Spleen (tissue), 7 donors: ENCODE measurements around the gene RNF31.
A peak's percentile ranks its signal among the peaks of the same experiment; 100 is the strongest.

ENCODE experiments used
- CTCF ChIP-seq, 11 experiments: fragments of 200-600 bp in 7 of 11; fragments of 450-650 bp in 4 of 11; sonication (generic) in 4 of 11; IDR thresholded peaks in 8 of 11; conservative IDR thresholded peaks in 3 of 11; 1 replicate in 7 of 11; 2 replicates in 4 of 11; pipeline versions ENCODE4 v1.4.0 to v1.8.0; 2016 to 2021; ENCODE audit warnings: antibody characterized with exemption in 11 of 11, inconsistent platforms in 4 of 11, mild to moderate bottlenecking in 1 of 11
- POLR2A ChIP-seq, 3 donors: fragments of 450-650 bp; IDR thresholded peaks; one replicate each; pipeline ENCODE4 v1.5.1; 2017; ENCODE audit warnings: antibody characterized with exemption in 3 of 3, mild to moderate bottlenecking in 1 of 3
- POLR2AphosphoS5 ChIP-seq, 3 donors: sonication (generic); formaldehyde crosslinking; IDR thresholded peaks; one replicate each; pipeline ENCODE4 v1.5.1; 2017; ENCODE audit warnings: antibody characterized with exemption in 3 of 3
- donor health status: DM: no; HTN: no; CAD: no; lungs with moderate emphysema.
- donor health status: DM: no; HTN: no; CAD: no.
- donor health status: DM: no; HTN: no; CAD: no.

DNA sequence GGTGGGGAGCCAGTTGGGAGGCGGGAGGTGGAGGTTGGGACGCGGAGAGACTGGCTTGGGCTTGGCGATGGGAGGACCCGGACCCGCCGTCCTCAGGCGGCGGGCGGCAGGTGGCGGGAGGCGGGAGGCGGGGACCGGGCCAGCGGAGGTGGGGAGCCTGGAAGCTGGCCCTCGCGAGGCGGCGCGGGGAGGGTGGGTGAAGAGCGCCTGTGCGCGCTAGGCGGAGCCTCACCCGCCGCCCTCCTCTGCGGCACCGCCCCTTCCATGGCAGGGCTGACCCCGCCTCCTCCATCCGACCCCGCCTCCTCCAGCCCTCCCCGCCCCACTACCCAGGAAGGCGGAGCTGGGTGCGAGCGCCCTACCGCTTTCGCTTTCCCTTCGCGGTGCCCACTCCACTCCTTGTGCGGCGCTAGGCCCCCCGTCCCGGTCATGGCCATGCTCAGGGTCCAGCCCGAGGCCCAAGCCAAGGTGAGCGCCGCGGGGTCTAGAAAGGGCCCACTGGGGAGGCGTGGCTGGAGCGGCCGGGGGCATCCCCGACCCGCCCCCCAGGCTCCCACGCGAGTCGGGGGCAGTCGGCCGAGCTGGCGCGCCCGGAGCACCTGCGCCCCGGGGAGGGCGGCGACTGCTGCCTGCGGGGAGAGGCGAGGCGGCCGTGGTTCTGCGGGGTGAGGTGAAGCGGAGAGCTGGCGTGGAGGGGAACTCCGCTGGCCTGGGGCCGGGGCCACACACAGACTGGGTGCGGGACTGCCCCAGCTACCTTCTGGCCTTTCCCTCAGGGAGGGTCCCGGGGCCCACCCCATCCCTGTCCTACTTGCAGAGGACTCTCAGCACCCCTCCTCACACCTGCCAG is 11.2 kb upstream of the RNF31 start, which contains the start of gene PSME1:
- TF ChIP-seq POLR2A (IDR thresholded peaks at IDR 0.05) (peak in 1 of 3 donors; percentile 44), CTCF (IDR thresholded peaks at IDR 0.05 in 8 of 11, conservative IDR thresholded peaks at IDR 0.05 in 3 of 11) (peak in 6 of 11 experiments; percentile 15 to 63 (median 29)), POLR2AphosphoS5 (IDR thresholded peaks at IDR 0.05) (peak; percentile 91 to 94 (median 94))
